ENCODE measurements around the gene DAB2IP. TPM values are rescaled to one million over a fixed set of nuclear protein-coding genes. Genes with fewer than 3 reads are reported as not detected.

Gene DAB2IP
- total RNA-seq, 1 donor from 2014 or later: 81.6 TPM

DNA sequence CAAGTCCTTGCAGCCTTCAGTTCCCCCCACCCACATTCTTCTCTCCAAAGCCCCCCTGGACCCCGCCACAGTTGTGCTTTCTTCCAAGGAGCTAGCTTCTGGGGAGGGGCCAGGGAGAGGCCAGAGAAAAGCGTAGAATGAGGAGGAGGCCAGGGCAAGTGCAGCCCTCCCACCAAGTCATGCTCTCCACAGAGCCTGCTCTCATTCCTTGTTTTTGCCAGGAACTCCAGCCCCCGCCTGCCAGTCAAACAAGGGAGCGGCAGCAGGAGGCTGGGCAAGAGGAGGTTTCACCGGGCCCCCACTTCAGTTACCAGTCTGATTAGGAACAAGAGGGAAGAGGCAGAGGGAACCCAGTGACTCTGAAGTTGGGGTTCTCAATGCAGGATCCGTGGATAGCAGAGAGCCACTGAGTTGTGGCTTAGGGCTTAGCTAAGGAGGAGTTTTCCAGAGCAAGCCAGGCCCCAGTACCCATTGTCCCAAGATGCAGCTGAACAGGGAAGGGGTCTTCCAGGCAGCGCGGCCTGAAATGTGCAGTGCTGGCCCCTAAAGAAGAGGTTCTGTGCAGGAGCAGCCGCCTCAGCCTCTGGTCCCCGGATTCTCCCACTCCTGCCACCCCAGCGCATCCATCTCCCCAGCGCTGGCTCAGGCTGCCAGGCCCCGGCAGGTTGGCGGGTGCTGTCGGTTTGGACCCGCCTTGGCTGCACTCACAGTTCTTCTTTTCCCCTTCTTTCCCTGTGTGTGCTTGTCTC, 120.6 kb downstream of the DAB2IP start:
- DNase-seq (peak; percentile 61), ATAC-seq (peak; percentile 9)
- Histone ChIP-seq H3K4me3 (no peak overlapping the region), H3K36me3 (peaks cover 89% of the 10 kb centered on the region), H3K9me3 (no peaks in the 10 kb centered on the region), H3K4me1 (no peaks in the 10 kb centered on the region), H3K27me3 (no peaks in the 10 kb centered on the region), H3K27ac (no peak overlapping the region)
- intact Hi-C loops (cut with DNase I): no loop called here
- TF ChIP-seq, protein P1, sequence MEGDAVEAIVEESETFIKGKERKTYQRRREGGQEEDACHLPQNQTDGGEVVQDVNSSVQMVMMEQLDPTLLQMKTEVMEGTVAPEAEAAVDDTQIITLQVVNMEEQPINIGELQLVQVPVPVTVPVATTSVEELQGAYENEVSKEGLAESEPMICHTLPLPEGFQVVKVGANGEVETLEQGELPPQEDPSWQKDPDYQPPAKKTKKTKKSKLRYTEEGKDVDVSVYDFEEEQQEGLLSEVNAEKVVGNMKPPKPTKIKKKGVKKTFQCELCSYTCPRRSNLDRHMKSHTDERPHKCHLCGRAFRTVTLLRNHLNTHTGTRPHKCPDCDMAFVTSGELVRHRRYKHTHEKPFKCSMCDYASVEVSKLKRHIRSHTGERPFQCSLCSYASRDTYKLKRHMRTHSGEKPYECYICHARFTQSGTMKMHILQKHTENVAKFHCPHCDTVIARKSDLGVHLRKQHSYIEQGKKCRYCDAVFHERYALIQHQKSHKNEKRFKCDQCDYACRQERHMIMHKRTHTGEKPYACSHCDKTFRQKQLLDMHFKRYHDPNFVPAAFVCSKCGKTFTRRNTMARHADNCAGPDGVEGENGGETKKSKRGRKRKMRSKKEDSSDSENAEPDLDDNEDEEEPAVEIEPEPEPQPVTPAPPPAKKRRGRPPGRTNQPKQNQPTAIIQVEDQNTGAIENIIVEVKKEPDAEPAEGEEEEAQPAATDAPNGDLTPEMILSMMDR (IDR thresholded peaks at IDR 0.05): no peak

DNA sequence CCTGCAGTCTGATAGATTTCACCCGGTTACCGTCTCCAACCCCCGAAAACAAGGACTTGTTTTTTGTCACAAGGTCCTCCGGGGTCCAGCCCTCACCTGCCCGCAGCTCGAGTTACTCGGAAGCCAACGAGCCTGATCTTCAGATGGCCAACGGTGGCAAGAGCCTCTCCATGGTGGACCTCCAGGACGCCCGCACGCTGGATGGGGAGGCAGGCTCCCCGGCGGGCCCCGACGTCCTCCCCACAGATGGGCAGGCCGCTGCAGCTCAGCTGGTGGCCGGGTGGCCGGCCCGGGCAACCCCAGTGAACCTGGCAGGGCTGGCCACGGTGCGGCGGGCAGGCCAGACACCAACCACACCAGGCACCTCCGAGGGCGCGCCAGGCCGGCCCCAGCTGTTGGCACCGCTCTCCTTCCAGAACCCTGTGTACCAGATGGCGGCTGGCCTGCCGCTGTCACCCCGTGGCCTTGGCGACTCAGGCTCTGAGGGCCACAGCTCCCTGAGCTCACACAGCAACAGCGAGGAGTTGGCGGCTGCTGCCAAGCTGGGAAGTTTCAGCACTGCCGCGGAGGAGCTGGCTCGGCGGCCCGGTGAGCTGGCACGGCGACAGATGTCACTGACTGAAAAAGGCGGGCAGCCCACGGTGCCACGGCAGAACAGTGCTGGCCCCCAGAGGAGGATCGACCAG, 121.3 kb downstream of the DAB2IP start:
- Histone ChIP-seq H3K27ac (no peak overlapping the region), H3K4me3 (no peak overlapping the region), H3K9me3 (no peaks in the 10 kb centered on the region), H3K27me3 (no peaks in the 10 kb centered on the region), H3K4me1 (no peaks in the 10 kb centered on the region), H3K36me3 (peaks cover 89% of the 10 kb centered on the region)
- ATAC-seq: no peak
- TF ChIP-seq, protein P1 (IDR thresholded peaks at IDR 0.05): no peak
- intact Hi-C loops (cut with DNase I): no loop called here
- DNase-seq: peak; percentile 60

- ATAC-seq: no peak
- H3K4me3 ChIP-seq: no peak overlapping the region
- peaks cover 89% of the 10 kb centered on the region for H3K36me3 ChIP-seq
- H3K9me3 ChIP-seq: no peaks in the 10 kb centered on the region
- TF ChIP-seq, protein P1 (IDR thresholded peaks at IDR 0.05): no peak
- H3K27ac ChIP-seq: no peak overlapping the region
- no peaks in the 10 kb centered on the region for H3K27me3 ChIP-seq
- no peak for DNase-seq
- intact Hi-C loops (cut with DNase I): no loop called here
- no peaks in the 10 kb centered on the region for H3K4me1 ChIP-seq
Observed at GRCh38 chr9:121773286-121773953, 122.0 kb downstream of the DAB2IP start.

DNA sequence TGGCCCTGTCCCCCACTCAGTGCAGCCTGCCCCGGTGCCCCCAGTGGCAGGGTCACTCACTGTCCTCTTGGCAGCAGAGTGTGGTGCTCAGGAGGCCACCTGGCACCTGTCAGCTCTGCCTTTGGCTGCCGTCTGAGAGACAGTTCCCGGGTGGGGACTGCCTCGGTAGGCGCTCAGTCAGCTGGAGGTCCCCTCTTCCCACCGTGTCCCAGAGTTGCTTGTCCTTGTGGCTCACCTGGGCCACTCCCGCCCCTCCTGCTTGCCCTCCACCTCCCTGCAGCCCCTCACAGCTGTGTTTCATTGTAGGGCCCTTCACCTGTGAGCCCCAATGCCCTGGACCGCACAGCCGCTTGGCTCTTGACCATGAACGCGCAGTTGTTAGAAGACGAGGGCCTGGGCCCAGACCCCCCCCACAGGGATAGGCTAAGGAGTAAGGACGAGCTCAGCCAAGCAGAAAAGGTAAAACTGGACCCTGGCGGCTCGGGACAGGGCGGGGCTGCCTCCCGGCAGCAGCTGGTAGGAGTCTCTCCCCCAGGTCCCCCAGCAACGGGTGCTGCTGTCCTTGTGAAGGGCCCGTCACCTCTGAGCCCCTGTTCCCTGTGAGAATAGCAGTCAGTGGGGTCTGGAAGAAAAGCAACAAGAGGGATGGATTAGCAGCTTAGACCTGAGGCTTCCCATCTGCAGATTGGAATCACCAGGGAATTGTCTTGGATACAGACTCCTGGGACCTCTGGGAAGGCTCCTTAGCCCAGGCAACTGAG, 122.7 kb downstream of the DAB2IP start:
- no peaks in the 10 kb centered on the region for H3K4me1 ChIP-seq
- TF ChIP-seq, protein P1 (IDR thresholded peaks at IDR 0.05): no peak
- peak; percentile 57 for DNase-seq
- peaks cover 82% of the 10 kb centered on the region for H3K36me3 ChIP-seq
- H3K4me3 ChIP-seq: no peak overlapping the region
- H3K27ac ChIP-seq: no peak overlapping the region
- no peaks in the 10 kb centered on the region for H3K9me3 ChIP-seq
- ATAC-seq: peak; percentile 2
- intact Hi-C loops (cut with DNase I): no loop called here
- H3K27me3 ChIP-seq: no peaks in the 10 kb centered on the region
